CD14-positive monocyte (primary cell): ENCODE measurements around the gene CSPG4. TPM values are rescaled to one million over a fixed set of nuclear protein-coding genes. Genes with fewer than 3 reads are reported as not detected.

Source experiments
- DNase-seq, 3 donors: peaks; one replicate each; pipeline ENCODE4 v3.0.0-alpha.2; 2011 to 2022
- H2AFZ ChIP-seq: 2 replicates; pipeline ENCODE4 v1.6.0; 2012; ENCODE audit warnings: mild to moderate bottlenecking, low read depth, low read length, inconsistent platforms; ENCODE audit not compliant: insufficient read depth, poor library complexity, severe bottlenecking
- H3K27ac ChIP-seq, 2 donors: 1 replicate in 1 of 2; 2 replicates in 1 of 2; pipeline ENCODE4 v1.5.1; 2012 to 2013; ENCODE audit warnings: low read length in 2 of 2, control low read depth in 1 of 2, inconsistent platforms in 1 of 2, low read depth in 1 of 2, mild to moderate bottlenecking in 1 of 2
- H3K27me3 ChIP-seq, 2 donors: one replicate each; pipeline versions ENCODE4 v1.6.0 to v1.6.1; 2011 to 2013; ENCODE audit warnings: low read length in 2 of 2; ENCODE audit not compliant: control insufficient read depth in 2 of 2, insufficient read depth in 2 of 2
- H3K36me3 ChIP-seq, 2 donors: replicated peaks in 1 of 2; 1 replicate in 1 of 2; 2 replicates in 1 of 2; pipeline versions ENCODE4 v1.5.1 to v1.6.1; 2012 to 2013; ENCODE audit warnings: low read length in 2 of 2, control low read depth in 1 of 2, inconsistent platforms in 1 of 2, mild to moderate bottlenecking in 1 of 2; ENCODE audit not compliant: insufficient read depth in 2 of 2, control insufficient read depth in 1 of 2
- H3K4me1 ChIP-seq, 2 donors: 1 replicate in 1 of 2; 2 replicates in 1 of 2; pipeline versions ENCODE4 v1.5.1 to v1.6.1; 2012 to 2013; ENCODE audit warnings: low read length in 2 of 2, control low read depth in 1 of 2, inconsistent platforms in 1 of 2, mild to moderate bottlenecking in 1 of 2, moderate library complexity in 1 of 2; ENCODE audit not compliant: insufficient read depth in 2 of 2, control insufficient read depth in 1 of 2
- H3K4me2 ChIP-seq: replicated peaks from 2 replicates; pipeline ENCODE3; 2012; ENCODE audit warnings: low read length, moderate library complexity, mild to moderate bottlenecking; ENCODE audit not compliant: poor library complexity, severe bottlenecking; ENCODE audit errors: extremely low read depth
- H3K4me3 ChIP-seq, 3 experiments: fragments of 200-600 bp in 1 of 3; sonication (generic) in 1 of 3; replicated peaks in 1 of 3; 1 replicate in 2 of 3; 2 replicates in 1 of 3; pipeline ENCODE4 v1.5.1; 2011 to 2013; ENCODE audit warnings: low read length in 3 of 3, mild to moderate bottlenecking in 3 of 3, control low read depth in 2 of 3, low read depth in 2 of 3, inconsistent platforms in 1 of 3, moderate library complexity in 1 of 3
- H3K79me2 ChIP-seq: 2 replicates; pipeline ENCODE4 v1.6.0; 2012; ENCODE audit warnings: mild to moderate bottlenecking, control low read depth, inconsistent platforms, low read length, moderate library complexity; ENCODE audit not compliant: insufficient read depth
- H3K9ac ChIP-seq: 2 replicates; pipeline ENCODE4 v1.6.0; 2017; ENCODE audit warnings: low read length, mild to moderate bottlenecking; ENCODE audit not compliant: insufficient read depth, poor library complexity, severe bottlenecking
- H3K9me3 ChIP-seq, 2 donors: replicated peaks in 1 of 2; 1 replicate in 1 of 2; 2 replicates in 1 of 2; pipeline versions ENCODE4 v1.5.1 to v1.6.1; 2012 to 2013; ENCODE audit warnings: low read length in 2 of 2, control low read depth in 1 of 2; ENCODE audit not compliant: control insufficient read depth in 1 of 2, insufficient read depth in 1 of 2
- H4K20me1 ChIP-seq: 2 replicates; pipeline ENCODE4 v1.6.0; 2012; ENCODE audit warnings: mild to moderate bottlenecking, low read length, control low read depth, moderate library complexity; ENCODE audit not compliant: insufficient read depth
- H3K27ac Mint-ChIP-seq, 7 donors: one replicate each; pipeline ENCODE4 v1.8.0; 2020; ENCODE audit warnings: mild to moderate bottlenecking in 7 of 7, mixed read lengths in 7 of 7, moderate library complexity in 6 of 7, inconsistent platforms in 2 of 7
- H3K27me3 Mint-ChIP-seq, 3 donors: one replicate each; pipeline ENCODE4 v1.8.0; 2021 to 2022; ENCODE audit warnings: low read depth in 3 of 3, mild to moderate bottlenecking in 3 of 3, mixed read lengths in 3 of 3, moderate library complexity in 3 of 3, inconsistent platforms in 1 of 3
- H3K36me3 Mint-ChIP-seq, 2 donors: one replicate each; pipeline ENCODE4 v1.8.0; 2020; ENCODE audit warnings: mixed read lengths in 2 of 2, inconsistent platforms in 1 of 2, mild to moderate bottlenecking in 1 of 2
- H3K4me1 Mint-ChIP-seq: one replicate; pipeline ENCODE4 v1.8.0; 2020; ENCODE audit warnings: mild to moderate bottlenecking, mixed read lengths
- H3K4me3 Mint-ChIP-seq, 2 donors: one replicate each; pipeline ENCODE4 v1.8.0; 2020; ENCODE audit warnings: mild to moderate bottlenecking in 2 of 2, mixed read lengths in 2 of 2, moderate library complexity in 1 of 2
- H3K9me3 Mint-ChIP-seq, 7 donors: one replicate each; pipeline ENCODE4 v1.8.0; 2020 to 2022; ENCODE audit warnings: mixed read lengths in 7 of 7, mild to moderate bottlenecking in 6 of 7, moderate library complexity in 6 of 7, inconsistent platforms in 2 of 7
- CTCF ChIP-seq: fragments of 200-600 bp; IDR thresholded peaks from one replicate; pipeline ENCODE4 v1.8.0; 2022; ENCODE audit warnings: antibody characterized with exemption, mild to moderate bottlenecking
- WGBS: methylation state at CpG from one replicate; pipeline ENCODE4 v1.1.5; 2013; ENCODE audit warnings: missing lambda C conversion rate; ENCODE audit not compliant: insufficient coverage; 5-methylcytosine and 5-hydroxymethylcytosine counted together
- intact Hi-C, 2 donors: fragments of 100-400 bp; cut with micrococcal nuclease; formaldehyde crosslinking; loops; one replicate each; pipeline versions ENCODE4 v1.15.0 to v1.15.1; 2023
- polyA plus RNA-seq, 3 donors: library from polyadenylated mRNA; depleted of rRNA in 1 of 3; unstranded in 2 of 3; stranded (reverse) in 1 of 3; fragments of 300-500 nt in 2 of 3; fragments of >200 nt in 1 of 3; fragmentation: Illumina TruSeq in 2 of 3; gene quantifications; 1 replicate in 2 of 3; 2 replicates in 1 of 3; pipeline ENCODE4 v1.2.3, GENCODE V29; 2012 to 2021

The CSPG4 gene
- polyA plus RNA-seq, 3 donors = not detected

- H4K20me1 ChIP-seq = peaks cover 38% of the 10 kb centered on the region
Measured at GRCh38 chr15:75655931-75656330, 56.7 kb downstream of the CSPG4 start.

GRCh38 chr15:75654201-75654907, 58.3 kb downstream of the CSPG4 start:
- Mint-ChIP-seq H3K36me3 (peaks cover 41 to 44% of the 10 kb centered on the region in 2 donors), H3K4me1 (peaks cover 35% of the 10 kb centered on the region), H3K27me3 (peaks cover 0 to 3% (median 0%) of the 10 kb centered on the region in 3 donors), H3K27ac (peak overlapping the region in 2 of 7 donors; percentile 23 to 47), H3K4me3 (no peak overlapping the region), H3K9me3 (peaks cover 0 to 1% (median 0%) of the 10 kb centered on the region in 7 donors)
- peaks cover 41% of the 10 kb centered on the region for H4K20me1 ChIP-seq
- no peaks in the 10 kb centered on the region for H3K27me3 ChIP-seq
- H3K4me2 ChIP-seq = no peak overlapping the region
- peaks cover 15 to 31% of the 10 kb centered on the region in 2 donors for H3K4me1 ChIP-seq
- H3K4me3 ChIP-seq = no peak overlapping the region
- no peak overlapping the region for H3K9ac ChIP-seq
- no peak for DNase-seq
- intact Hi-C loops = no loop called here
- WGBS = 89% methylated on average over 3 of the region's 4 CpGs
- H3K27ac ChIP-seq = no peak overlapping the region
- peaks cover 0 to 40% of the 10 kb centered on the region in 2 donors for H3K36me3 ChIP-seq
- TF ChIP-seq CTCF = no peak
- H2AFZ ChIP-seq = no peak overlapping the region
- no peaks in the 10 kb centered on the region for H3K79me2 ChIP-seq
- H3K9me3 ChIP-seq = no peaks in the 10 kb centered on the region

More at GRCh38 chr15:75655931-75656330, 56.7 kb downstream of the CSPG4 start:
- Histone ChIP-seq H3K4me2 (no peak overlapping the region), H3K9ac (no peak overlapping the region), H3K4me3 (no peak overlapping the region), H3K27ac (no peak overlapping the region), H3K9me3 (no peaks in the 10 kb centered on the region), H3K4me1 (peaks cover 12 to 16% of the 10 kb centered on the region in 2 donors), H3K36me3 (peaks cover 0 to 42% of the 10 kb centered on the region in 2 donors), H2AFZ (no peak overlapping the region), H3K27me3 (no peaks in the 10 kb centered on the region), H3K79me2 (no peaks in the 10 kb centered on the region)
- TF ChIP-seq CTCF = no peak
- intact Hi-C loops = no loop called here
- 75% methylated on average over 2 of the region's 4 CpGs for WGBS
- peaks cover 31 to 38% of the 10 kb centered on the region in 2 donors for H3K36me3 Mint-ChIP-seq
- H3K9me3 Mint-ChIP-seq = no peaks in the 10 kb centered on the region
- DNase-seq = no peak
- H3K27me3 Mint-ChIP-seq = peaks cover 0 to 3% (median 0%) of the 10 kb centered on the region in 3 donors
- peaks cover 19% of the 10 kb centered on the region for H3K4me1 Mint-ChIP-seq
- H3K27ac Mint-ChIP-seq = peak overlapping the region in 1 of 7 donors; percentile 54
- no peak overlapping the region for H3K4me3 Mint-ChIP-seq
